ENCODE measurements around the gene SHROOM3. TPM values are rescaled to one million over a fixed set of nuclear protein-coding genes. Genes with fewer than 3 reads are reported as not detected.

The SHROOM3 gene
- polyA plus RNA-seq, 1 donor from 2014 or later, result 2.7 TPM

DNA sequence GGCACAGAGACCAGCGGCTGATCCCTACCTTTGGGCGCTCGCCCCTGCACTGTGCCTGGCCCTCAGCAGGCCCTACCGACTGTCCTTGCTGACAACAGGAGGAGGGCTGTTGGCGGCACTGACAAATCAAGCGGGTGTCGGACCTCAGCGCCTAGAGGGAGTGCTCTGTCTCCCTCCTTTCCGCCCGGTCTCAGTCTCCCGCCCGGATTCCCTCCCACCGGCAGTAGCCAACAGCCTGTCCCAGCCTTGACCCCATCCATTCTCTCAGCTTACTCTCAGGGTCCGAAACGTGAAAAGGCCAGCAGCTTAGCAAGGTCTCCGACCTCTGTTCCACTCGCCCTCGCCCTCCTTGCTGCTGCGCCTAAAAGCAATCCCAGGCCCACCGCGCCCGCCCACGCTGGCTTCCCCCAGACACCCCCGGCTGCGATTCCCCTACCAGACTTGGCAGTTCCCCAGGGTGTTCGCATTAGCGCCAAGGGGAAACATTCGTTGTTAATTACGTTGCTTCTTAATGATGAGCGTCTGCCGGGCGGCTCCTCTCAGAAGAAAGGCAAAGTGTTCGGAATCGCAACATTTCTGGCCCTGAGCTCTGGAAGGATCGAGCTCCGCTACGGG lies 366.7 kb downstream of the SHROOM3 start:
- Histone ChIP-seq H3K9ac (ENCODE audit: low read length) (no peak overlapping the region), H3K4me3 (ENCODE audit: low read length) (no peak overlapping the region), H3K4me2 (ENCODE audit: low read length) (no peak overlapping the region)

DNA sequence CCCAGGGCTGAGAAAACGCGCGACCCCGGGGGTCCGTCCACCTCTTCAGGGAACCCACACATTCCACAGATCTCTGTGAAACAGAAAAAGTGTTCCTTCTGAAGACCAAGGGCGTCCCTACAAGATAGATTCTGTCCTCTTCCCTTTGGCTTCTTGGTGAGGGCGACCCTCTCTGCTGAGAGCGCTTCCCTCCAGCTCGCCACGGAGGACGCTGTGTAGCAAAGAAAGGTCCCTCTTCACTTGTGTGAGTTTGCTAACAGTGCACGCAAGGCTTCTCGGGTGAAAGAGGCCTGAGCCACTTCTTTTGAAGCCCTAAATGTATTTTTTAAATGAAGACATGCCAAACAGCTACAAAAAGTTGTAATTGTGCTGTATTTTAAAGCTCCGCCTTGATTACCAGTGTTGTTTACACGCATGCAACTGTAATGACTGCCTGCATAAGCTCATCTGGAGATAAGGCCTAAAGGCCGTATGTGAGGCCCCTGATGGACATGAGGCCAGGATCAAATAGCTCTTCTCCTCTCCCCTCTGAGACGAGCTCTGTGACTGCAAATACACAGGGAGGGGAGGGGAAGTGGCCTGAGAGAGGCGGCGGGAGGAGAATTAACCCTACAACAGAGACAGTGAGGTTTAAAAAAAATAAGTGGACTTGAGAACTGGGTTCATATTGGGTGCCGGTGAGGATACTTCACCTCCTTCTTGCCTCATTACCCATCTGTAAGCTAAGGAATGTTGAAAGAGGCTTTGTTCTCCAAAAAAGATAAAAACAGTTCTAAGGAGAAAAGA lies 367.4 kb downstream of the SHROOM3 start:
- no peaks in the 10 kb centered on the region for H3K9me2 ChIP-seq (ENCODE audit: insufficient read depth, low read length)
- H2AFZ ChIP-seq (ENCODE audit: low read depth, low read length), result no peak overlapping the region
- H3K9me3 ChIP-seq (ENCODE audit: low read length), result no peaks in the 10 kb centered on the region
- no peaks in the 10 kb centered on the region for H3K36me3 ChIP-seq (ENCODE audit: insufficient read depth, low read length)
- H3K9ac ChIP-seq (ENCODE audit: low read length), result no peak overlapping the region
- no peaks in the 10 kb centered on the region for H3K79me2 ChIP-seq (replicated peaks; ENCODE audit: insufficient read depth, low read length)
- TF ChIP-seq RAD21 (conservative IDR thresholded peaks at IDR 0.05) (no peak), POLR2AphosphoS5 (IDR thresholded peaks at IDR 0.05) (no peak), TAF1 (IDR thresholded peaks at IDR 0.05; ENCODE audit: low read depth) (no peak), SMC3 (conservative IDR thresholded peaks at IDR 0.05; ENCODE audit: poor library complexity) (no peak)
- no peak overlapping the region for H3K27ac ChIP-seq (ENCODE audit: low read length)
- no peaks in the 10 kb centered on the region for H4K20me1 ChIP-seq (ENCODE audit: insufficient read depth)
- no peaks in the 10 kb centered on the region for H3K27me3 ChIP-seq (ENCODE audit: insufficient read depth, low read depth, low read length)
- no peaks in the 10 kb centered on the region for H3F3A ChIP-seq (ENCODE audit: insufficient read depth, low read length, poor library complexity, severe bottlenecking)
- H3K4me2 ChIP-seq (ENCODE audit: low read length), result no peak overlapping the region
- H3K4me3 ChIP-seq (ENCODE audit: low read length), result no peak overlapping the region

More for the DNA sequence above, 366.7 kb downstream of the SHROOM3 start:
- Histone ChIP-seq H3K27me3 (ENCODE audit: insufficient read depth, low read depth, low read length) (no peaks in the 10 kb centered on the region), H4K20me1 (ENCODE audit: insufficient read depth) (no peaks in the 10 kb centered on the region), H3K79me2 (replicated peaks; ENCODE audit: insufficient read depth, low read length) (no peaks in the 10 kb centered on the region), H3K36me3 (ENCODE audit: insufficient read depth, low read length) (no peaks in the 10 kb centered on the region), H3F3A (ENCODE audit: insufficient read depth, low read length, poor library complexity, severe bottlenecking) (no peaks in the 10 kb centered on the region), H3K27ac (ENCODE audit: low read length) (no peak overlapping the region), H3K9me2 (ENCODE audit: insufficient read depth, low read length) (no peaks in the 10 kb centered on the region), H3K9me3 (ENCODE audit: low read length) (no peaks in the 10 kb centered on the region), H2AFZ (ENCODE audit: low read depth, low read length) (no peak overlapping the region)
- TF ChIP-seq RAD21 (conservative IDR thresholded peaks at IDR 0.05) (no peak), EZH2 (IDR thresholded peaks at IDR 0.05; ENCODE audit: borderline replicate concordance, insufficient read depth, low read length, poor library complexity, severe bottlenecking) (no peak), POLR2AphosphoS5 (IDR thresholded peaks at IDR 0.05) (no peak), TAF1 (IDR thresholded peaks at IDR 0.05; ENCODE audit: low read depth) (no peak), EP300 (conservative IDR thresholded peaks at IDR 0.05; ENCODE audit: poor library complexity, severe bottlenecking) (no peak), SMC3 (conservative IDR thresholded peaks at IDR 0.05; ENCODE audit: poor library complexity) (no peak)
- TF ChIP-seq, protein P1, sequence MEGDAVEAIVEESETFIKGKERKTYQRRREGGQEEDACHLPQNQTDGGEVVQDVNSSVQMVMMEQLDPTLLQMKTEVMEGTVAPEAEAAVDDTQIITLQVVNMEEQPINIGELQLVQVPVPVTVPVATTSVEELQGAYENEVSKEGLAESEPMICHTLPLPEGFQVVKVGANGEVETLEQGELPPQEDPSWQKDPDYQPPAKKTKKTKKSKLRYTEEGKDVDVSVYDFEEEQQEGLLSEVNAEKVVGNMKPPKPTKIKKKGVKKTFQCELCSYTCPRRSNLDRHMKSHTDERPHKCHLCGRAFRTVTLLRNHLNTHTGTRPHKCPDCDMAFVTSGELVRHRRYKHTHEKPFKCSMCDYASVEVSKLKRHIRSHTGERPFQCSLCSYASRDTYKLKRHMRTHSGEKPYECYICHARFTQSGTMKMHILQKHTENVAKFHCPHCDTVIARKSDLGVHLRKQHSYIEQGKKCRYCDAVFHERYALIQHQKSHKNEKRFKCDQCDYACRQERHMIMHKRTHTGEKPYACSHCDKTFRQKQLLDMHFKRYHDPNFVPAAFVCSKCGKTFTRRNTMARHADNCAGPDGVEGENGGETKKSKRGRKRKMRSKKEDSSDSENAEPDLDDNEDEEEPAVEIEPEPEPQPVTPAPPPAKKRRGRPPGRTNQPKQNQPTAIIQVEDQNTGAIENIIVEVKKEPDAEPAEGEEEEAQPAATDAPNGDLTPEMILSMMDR (IDR thresholded peaks at IDR 0.05; ENCODE audit: poor library complexity, severe bottlenecking), result no peak

DNA sequence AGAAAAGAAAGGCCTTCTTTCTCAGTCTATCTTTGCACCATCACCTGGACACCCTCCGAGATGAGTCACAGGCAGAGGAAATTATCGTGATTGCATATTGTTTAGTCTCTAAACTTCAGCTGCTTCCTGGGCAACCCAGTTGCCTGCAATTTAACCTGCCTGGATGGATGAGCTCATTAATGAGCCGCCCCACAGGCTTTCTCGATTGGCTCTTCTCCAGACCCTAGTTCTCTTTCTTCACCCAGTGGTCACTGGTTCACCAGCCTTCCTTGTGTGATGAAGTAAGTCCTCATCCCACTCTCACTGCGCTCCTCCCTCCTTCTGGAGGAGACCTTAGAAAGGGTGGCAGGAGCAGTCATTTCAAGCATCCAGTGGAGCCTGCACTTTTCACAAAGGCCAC lies 368.5 kb downstream of the SHROOM3 start:
- Histone ChIP-seq H3K4me2 (ENCODE audit: low read length) (no peak overlapping the region), H3K79me2 (replicated peaks; ENCODE audit: insufficient read depth, low read length) (no peaks in the 10 kb centered on the region), H4K20me1 (ENCODE audit: insufficient read depth) (no peaks in the 10 kb centered on the region), H3K9me2 (ENCODE audit: insufficient read depth, low read length) (no peaks in the 10 kb centered on the region), H3K36me3 (ENCODE audit: insufficient read depth, low read length) (no peaks in the 10 kb centered on the region), H2AFZ (ENCODE audit: low read depth, low read length) (no peak overlapping the region), H3F3A (ENCODE audit: insufficient read depth, low read length, poor library complexity, severe bottlenecking) (no peaks in the 10 kb centered on the region), H3K4me3 (ENCODE audit: low read length) (no peak overlapping the region), H3K9ac (ENCODE audit: low read length) (no peak overlapping the region), H3K27me3 (ENCODE audit: insufficient read depth, low read depth, low read length) (no peaks in the 10 kb centered on the region), H3K9me3 (ENCODE audit: low read length) (no peaks in the 10 kb centered on the region), H3K27ac (ENCODE audit: low read length) (no peak overlapping the region)
- TF ChIP-seq RAD21 (conservative IDR thresholded peaks at IDR 0.05) (no peak), TAF1 (IDR thresholded peaks at IDR 0.05; ENCODE audit: low read depth) (no peak), EP300 (conservative IDR thresholded peaks at IDR 0.05; ENCODE audit: poor library complexity, severe bottlenecking) (no peak), EZH2 (IDR thresholded peaks at IDR 0.05; ENCODE audit: borderline replicate concordance, insufficient read depth, low read length, poor library complexity, severe bottlenecking) (no peak), MXI1 (conservative IDR thresholded peaks at IDR 0.05; ENCODE audit: poor library complexity, severe bottlenecking) (no peak)
- TF ChIP-seq, protein P2, sequence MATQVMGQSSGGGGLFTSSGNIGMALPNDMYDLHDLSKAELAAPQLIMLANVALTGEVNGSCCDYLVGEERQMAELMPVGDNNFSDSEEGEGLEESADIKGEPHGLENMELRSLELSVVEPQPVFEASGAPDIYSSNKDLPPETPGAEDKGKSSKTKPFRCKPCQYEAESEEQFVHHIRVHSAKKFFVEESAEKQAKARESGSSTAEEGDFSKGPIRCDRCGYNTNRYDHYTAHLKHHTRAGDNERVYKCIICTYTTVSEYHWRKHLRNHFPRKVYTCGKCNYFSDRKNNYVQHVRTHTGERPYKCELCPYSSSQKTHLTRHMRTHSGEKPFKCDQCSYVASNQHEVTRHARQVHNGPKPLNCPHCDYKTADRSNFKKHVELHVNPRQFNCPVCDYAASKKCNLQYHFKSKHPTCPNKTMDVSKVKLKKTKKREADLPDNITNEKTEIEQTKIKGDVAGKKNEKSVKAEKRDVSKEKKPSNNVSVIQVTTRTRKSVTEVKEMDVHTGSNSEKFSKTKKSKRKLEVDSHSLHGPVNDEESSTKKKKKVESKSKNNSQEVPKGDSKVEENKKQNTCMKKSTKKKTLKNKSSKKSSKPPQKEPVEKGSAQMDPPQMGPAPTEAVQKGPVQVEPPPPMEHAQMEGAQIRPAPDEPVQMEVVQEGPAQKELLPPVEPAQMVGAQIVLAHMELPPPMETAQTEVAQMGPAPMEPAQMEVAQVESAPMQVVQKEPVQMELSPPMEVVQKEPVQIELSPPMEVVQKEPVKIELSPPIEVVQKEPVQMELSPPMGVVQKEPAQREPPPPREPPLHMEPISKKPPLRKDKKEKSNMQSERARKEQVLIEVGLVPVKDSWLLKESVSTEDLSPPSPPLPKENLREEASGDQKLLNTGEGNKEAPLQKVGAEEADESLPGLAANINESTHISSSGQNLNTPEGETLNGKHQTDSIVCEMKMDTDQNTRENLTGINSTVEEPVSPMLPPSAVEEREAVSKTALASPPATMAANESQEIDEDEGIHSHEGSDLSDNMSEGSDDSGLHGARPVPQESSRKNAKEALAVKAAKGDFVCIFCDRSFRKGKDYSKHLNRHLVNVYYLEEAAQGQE (IDR thresholded peaks at IDR 0.05; ENCODE audit: borderline replicate concordance), result no peak
- TF ChIP-seq, protein P1 (IDR thresholded peaks at IDR 0.05; ENCODE audit: poor library complexity, severe bottlenecking), result no peak

Measured in neural cell (in vitro differentiated cells).